ENCODE measurements around the gene RALGPS1.

Gene RALGPS1

DNA sequence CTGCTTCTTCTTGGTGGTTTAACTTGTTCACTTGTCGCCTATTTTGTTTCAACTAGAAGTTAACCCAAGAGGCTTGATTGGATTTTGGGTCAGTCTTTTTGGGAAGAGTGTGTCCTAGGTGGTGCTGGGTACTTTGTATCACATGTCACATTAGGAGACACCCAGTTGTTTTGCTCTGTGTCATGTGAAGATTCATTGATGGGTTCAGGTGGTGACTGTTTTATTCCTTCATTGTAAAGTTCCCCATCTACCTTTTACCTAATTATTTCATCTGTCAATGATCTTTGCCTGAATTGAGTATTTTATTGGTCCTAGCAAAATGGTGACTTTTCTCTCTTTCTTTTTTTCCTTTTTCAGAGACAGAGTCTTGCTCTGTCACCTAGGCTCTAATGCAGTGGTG, 69.2 kb downstream of the RALGPS1 start:
- in situ Hi-C loops (cut with MboI; ENCODE audit: low sequenced_read_pairs), result no loop called here

DNA sequence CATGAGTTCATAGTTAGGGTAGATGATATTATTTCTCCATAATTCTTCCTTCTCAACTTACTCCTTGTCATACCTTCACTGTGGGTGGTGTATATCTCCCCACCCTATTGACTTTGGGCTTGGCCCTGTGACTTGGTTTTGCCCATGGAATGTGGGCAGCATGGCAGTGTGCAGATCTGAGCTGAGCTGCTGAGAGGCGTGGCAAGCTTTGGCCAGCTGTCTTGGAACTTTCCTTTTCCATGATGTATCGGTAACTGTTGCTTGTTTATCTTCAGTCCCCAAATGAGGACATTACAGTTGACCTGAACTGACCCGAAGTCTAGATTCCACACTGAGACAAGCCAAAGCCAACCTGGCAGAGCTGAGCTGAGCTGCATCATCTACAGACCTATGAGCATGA, 70.4 kb downstream of the RALGPS1 start:
- in situ Hi-C loops (cut with MboI; ENCODE audit: low sequenced_read_pairs), result no loop called here

DNA sequence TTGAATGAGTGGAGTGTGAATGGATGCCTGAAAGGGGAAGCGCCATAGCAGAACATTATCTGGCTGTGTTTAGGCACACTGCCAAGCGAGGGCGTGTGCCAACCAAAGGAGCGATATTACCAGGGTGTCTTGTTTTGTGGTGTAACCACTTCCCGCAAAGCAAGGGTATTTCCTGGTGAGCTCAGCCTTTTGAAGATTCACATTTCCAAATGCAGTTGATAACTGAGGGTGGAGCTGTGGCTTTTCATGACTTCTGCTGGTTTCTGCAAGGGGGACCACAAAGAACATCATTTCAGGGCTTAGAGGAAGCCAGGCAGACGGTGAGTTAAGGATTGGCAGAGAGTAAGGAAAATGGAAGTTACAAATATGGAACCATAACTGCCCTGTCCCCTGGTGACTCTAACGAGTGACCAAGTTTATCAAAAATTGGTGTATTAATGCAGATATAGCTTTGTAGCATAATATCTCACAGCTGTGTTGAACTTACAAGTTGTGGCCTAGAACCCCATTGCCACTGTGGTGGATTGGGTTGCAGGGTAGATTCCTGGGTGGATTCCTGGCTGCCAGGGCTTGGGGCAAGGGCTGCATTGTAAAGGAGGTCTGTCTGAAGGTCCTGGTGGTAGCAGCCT, 71.4 kb downstream of the RALGPS1 start:
- in situ Hi-C loops (cut with MboI; ENCODE audit: low sequenced_read_pairs), result no loop called here

DNA sequence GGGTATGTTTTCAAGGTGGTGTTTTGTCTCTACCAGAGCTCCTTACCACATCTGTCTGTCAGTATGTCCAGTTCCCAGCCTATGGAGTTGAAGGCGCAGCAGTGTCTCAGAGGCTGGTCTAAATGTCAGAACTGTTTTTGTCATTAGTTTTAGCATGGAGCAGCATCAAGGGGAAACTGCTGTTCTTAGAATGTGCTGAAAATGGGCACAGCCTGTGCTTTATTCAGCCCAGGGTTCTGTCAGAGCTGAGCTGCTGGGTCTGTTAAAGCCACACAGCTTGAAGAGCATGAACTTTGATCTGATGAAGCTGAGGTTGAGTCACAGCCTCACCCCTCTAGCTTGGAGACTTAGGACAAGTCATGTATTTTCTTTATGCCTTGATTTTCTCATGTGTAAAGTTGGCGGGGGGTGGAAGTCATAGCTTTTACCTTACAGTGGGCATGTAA, 71.9 kb downstream of the RALGPS1 start:
- in situ Hi-C loops (cut with MboI; ENCODE audit: low sequenced_read_pairs), result no loop called here

DNA sequence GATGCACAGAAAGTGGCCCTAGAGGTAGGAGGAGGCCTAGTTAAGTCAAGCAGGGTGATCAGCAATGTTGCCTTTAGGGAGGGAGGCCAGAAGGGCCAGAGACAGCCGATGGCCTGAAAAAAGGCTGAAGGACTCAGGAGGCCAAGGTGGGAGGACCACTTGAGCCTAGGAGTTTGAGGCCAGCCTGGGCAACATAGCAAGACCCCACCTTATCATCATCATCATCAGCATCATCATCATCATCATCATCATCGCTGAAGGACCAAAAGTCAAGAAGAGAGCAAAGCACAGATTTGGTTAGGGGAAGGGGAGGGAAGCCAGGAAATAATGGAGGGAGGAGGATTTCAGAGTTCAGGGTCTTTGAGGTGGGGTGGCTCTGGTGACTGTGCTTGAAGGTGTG, 74.3 kb downstream of the RALGPS1 start:
- in situ Hi-C loops (cut with MboI; ENCODE audit: low sequenced_read_pairs), result no loop called here

DNA sequence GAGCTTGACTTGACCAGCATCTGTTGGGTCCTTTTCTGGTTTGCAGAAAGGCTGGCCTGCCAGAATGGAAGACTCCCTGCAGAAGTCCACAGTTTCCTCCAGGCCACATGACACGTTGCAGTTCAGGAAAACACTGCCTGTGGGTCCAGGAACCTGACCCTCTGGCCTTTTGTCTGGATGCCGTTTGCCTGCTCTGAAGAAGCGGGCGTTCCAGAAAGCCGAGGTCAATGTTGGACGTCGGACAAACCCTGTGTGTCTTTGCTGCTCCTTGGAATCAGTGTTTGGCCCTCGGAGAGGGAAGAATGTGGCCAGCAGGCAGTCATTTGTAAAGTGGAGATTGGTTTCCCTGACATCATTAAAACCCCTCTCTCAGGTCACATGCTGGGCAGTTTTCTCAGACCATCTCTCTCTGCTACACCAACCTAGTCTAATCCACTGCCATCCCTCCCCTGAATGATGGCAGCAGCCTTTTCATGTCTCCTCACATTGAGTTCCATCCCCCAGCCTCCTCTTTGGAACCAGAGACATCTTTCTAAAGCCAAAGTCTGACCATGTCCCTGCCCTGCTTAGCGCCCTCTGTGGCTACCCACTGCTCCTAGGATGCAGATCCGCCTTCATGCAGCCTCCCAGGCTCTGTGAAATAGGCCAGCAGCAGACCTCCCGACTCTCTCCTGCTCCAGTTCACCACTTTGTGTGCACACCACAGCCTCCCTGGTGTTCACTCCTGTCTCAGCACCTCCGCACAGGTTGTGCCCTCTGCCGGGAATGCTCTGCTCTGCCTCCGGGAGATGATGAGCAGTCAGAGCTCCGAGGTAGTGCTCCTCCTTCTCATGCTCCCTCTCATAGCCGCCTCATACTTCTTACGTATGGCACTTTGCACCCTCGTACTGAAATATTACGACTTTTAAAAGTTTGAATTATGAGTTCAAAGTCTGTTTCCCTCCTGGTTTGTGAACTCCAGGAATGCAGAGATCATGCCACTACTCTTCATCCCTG, 75.6 kb downstream of the RALGPS1 start:
- in situ Hi-C loops (cut with MboI; ENCODE audit: low sequenced_read_pairs), result no loop called here

DNA sequence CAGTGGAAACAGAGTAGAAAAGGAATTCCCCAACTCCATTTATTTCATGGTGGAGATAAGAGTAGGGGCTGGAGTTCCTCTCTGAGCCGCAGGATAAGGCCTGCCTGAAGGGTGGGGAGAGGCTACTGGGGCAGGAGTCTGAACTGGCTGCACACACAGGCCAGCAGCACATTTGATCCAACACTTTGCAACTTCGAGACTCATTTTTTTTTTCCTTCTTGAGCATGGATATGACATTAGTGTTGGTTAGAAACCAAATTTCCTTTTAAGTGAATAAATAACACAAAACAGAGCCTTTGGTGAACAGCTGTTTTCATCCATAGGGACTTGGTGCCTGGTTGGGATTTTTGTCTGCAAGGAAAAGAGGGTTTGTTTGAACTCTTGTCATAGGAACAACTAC, 76.6 kb downstream of the RALGPS1 start:
- in situ Hi-C loops (cut with MboI; ENCODE audit: low sequenced_read_pairs), result no loop called here

DNA sequence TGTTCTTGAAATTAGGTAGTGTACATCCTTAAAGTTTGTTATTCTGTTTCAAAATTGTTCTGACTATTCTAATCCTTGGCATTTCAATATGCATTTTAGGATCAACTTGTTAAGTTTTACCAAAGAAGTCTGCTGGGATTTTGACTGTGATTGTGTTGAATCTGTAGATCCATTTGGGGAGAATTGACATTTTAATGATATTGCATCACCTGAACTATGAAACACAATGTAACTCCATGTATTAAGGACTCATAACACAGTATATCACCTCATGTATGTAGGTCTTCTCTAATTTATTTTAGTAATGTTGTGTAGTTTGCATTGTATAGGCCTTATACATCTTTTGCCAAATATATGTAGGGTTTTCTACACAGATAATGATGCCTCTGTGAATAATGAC, 77.8 kb downstream of the RALGPS1 start:
- in situ Hi-C loops (cut with MboI; ENCODE audit: low sequenced_read_pairs), result no loop called here

DNA sequence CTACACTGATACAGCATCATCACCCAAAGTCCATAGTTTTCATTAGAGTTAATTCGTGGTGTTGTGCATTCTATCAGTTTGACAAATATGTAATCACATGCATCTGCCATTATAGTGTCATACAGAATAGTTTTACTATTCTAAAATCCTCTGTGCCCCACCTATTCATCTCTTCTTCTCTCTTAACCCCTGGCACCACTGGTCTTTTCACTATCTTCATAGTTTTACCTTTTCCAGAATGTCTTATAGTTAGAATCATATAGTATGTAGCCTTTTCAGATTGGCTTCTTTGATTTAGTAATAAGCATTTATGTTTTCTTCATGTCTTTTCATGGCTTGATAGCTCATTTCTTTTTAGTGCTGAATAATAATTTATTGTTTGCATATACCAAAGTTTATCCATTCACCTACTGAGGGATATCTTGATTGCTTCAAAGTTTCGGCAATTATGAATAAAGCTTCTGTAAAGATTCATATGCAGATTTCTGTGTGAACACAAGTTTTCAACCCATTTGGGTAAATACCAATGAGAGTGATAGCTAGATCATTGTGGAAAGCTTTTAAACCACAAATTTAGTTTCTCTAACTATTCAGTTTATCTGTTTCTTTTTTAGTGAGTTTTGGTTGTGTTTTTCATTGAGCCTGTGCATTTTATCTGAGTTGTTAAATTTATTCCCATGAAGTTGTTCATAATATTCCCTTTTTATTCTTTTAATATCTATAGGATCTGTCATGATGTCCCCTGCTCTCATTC, 84.9 kb downstream of the RALGPS1 start:
- in situ Hi-C loops (cut with MboI; ENCODE audit: low sequenced_read_pairs), result no loop called here

DNA sequence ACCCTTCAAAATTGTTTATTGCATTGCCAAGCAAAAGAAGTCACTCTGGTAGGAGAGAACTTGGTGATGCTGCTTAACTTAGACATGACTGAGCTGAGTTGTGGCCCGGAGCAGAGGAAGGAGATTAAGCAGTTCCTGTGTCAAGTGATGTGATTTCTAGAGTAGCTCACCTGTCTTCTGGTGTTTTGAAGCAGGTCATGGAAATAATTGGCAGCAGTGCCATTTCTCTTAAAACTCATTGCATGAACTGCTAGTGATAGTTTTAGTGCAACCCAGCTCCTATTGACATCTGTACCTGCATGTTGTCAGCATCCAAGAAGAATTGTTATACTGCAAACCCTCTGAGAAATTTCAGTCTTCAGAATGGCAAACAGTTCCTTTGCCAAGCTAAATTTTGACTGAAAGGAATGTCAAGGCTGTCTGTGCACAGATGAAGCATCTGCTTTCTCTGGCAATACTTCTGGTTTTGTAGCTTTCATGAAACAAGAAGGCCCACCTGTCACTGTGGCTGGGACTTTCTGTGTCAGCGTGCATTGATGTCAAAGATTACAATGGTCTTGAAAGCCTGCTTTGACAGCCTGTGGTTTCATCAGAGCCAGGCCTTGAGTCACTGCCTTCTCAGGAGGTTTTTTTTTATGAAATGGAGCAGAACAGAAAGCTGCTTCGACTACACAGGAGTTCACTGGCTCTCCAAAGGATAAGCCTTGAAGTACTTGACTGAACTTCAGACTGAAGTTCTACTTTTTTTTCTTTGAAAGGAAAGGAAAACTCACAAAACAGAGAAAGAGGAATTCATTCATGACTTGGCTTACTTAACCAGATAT, 90.6 kb downstream of the RALGPS1 start:
- in situ Hi-C loops (cut with MboI; ENCODE audit: low sequenced_read_pairs), result no loop called here

DNA sequence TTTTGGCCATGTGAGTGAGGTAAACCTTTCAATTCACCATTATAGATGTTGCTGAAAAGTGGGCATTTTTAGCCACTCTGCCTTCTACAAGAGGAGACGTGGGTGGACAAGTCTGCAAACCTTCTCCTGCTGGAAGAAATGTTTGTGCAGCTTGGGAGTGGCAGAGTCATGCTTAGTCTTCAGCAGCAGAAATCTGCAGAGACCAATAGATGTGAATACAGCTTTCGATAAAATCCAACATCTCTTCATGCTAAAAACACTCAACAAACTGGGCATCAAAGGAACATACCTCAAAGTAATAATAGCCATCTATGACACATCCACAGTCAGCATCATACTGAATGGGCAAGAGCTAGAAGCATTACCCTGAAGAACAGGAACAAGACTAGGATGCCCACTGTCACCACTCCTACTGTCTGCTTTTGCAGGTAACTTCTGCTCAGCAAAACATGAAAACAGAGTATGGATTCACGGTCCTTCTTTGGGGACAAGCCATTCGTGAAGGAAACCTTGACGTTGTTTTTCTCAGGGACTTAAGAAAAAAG, 91.3 kb downstream of the RALGPS1 start:
- in situ Hi-C loops (cut with MboI; ENCODE audit: low sequenced_read_pairs), result no loop called here

DNA sequence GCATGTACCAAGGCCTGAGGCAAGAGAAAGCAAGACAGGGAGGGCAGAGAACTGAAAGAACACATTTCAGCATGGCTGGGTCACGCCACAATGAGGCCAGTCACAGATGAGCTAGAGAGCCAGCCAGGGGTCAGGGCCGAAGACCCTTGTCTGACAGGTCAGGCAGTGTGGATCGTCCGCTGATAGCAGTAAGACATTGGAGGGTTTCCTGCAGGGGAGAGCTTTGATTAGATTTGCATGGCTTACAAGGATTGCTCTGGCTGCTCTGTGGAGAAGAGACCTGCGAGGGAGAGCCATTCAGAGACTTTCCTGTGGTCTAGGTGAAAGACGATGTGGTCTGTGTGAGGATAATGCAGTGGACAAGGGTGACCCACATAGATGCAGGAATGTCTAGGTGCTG, 93.1 kb downstream of the RALGPS1 start:
- in situ Hi-C loops (cut with MboI; ENCODE audit: low sequenced_read_pairs), result no loop called here

DNA sequence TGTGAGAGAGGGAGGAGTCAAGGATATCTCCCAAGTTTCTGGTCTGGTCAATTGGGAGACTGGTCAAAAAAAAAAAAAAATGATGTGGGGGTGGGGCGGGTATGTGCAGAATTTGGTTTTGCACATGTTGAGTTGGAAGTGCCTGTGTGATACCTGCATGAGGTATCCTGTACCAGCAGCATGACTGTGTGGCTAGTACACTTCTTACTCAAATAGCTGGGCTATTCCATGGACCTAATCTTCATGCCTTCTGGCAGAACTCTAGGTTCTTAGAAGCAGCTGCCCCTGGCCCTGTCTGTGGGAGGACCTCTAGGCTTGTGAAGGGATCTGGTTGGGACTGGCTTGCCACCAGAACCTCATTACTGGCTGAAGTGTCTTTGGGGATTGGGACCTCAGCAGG, 93.5 kb downstream of the RALGPS1 start:
- in situ Hi-C loops (cut with MboI; ENCODE audit: low sequenced_read_pairs), result no loop called here

DNA sequence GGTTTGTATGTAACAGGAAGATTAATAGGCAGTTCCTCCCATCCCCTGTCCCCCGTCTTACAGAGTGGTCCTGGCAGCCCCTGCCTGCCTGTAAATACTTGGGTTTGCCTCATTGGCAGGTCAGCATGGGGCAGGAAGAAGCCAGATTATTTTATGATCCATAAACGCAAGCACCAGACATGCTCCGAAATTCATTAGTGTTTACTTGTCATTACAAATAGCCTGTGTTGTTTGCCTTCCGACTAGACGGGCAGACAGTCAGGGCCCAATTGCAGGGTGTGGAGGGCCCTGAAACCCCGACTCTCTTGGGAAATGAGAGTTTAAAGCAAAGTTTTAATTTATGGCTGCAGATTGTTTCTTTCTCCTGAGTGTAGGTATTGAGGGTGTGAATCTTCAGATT, 97.2 kb downstream of the RALGPS1 start:
- in situ Hi-C loops (cut with MboI; ENCODE audit: low sequenced_read_pairs), result no loop called here

DNA sequence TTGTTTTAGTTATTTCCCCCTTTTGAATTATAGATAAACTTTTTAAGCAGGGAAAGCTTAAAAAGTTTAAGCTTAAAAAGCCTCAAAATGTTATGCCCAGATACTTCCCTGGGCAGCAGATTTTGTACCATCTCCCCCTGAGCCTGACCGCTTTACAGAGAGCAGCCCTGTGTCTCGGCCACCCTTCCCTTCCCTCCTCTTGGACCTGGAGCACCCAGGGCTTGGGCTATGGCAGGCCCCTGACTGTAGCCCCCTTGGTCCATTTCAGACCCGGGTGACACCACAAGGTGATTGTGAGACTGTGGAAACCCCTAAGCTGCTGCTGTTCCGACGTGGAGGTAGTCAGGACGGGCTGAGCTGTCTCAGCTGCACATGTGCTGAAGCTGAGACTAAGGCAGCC, 97.7 kb downstream of the RALGPS1 start:
- in situ Hi-C loops (cut with MboI; ENCODE audit: low sequenced_read_pairs), result no loop called here

DNA sequence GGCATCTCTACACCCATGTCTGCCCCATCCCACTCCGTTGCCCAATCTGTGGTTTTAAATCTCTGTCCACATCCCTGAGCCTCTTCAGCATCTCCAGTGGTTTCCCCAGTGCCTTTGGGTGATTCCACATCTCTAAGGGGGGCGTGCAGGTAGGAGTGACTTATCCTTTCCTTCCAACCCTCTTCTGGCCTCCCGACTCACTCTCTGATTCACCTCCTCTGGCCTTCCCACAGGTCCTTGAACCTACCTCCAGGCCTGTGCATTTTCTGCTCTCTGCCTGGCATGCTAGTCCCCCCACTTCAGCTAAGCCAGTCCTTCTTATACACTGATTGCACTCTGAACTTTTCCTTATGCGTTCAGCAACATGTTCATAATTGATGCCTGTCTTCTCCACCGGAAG, 99.0 kb downstream of the RALGPS1 start:
- in situ Hi-C loops (cut with MboI; ENCODE audit: low sequenced_read_pairs), result no loop called here

DNA sequence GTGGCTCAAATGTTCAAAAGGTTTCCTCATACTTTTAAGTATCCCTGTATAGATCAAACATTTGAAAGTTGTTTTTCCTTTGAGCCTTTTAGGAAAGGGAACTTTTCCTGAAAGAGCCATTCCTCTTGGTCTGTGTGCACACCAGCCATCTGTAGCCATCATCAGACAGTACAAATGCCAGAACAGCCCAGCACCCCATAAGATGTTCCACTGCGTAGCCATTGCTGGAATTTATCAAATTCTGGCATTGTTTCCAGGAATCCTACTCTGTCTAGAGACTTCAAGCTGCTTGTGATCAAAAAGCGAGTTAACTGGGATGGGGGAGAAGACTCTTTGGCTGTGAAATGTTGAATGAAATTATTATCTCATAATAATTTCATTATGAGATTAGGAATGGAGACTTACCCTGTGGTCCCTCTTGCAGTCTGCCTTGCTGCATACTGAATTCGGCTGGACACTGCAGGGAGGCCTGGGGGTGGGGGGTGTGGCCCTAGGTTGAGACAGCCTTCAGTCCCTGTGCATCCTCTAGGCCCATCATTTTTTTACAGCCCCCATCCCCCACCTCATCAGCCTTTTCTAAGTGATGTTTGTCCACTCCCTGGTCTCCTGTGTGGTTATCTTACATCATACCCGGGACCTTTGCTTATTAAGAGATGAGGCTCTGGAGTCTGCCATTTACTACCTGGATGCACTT, 99.8 kb downstream of the RALGPS1 start:
- in situ Hi-C loops (cut with MboI; ENCODE audit: low sequenced_read_pairs), result no loop called here

DNA sequence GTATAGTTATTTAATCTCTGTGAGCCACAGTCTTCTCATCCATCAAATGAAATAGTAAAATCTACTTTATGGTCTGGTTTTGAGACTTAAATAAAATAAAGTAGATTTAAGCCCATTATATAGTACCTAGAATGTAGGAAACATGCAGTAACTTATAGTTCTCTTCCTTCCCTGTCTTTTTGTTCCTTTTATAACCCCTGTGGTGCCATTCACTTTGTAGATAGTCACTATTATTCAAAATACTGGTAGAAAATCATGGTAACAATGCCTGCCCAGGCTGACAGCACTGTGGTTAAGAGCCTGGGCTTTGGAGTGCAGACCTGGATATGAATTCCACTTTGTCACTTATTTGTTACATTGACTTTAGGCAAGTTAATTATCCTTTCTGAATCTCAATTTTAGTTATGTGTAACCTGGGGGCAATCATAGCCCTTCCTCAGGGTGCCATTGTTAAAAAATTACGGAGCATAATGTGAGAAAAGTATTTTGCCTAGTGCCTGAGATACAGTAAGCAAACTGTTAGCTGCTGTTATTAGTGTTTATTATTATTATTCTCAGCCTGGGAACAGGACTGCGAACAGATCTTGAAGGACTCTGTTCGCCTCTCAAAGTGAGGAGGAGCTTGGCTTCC, 100.4 kb downstream of the RALGPS1 start:
- in situ Hi-C loops (cut with MboI; ENCODE audit: low sequenced_read_pairs), result no loop called here

DNA sequence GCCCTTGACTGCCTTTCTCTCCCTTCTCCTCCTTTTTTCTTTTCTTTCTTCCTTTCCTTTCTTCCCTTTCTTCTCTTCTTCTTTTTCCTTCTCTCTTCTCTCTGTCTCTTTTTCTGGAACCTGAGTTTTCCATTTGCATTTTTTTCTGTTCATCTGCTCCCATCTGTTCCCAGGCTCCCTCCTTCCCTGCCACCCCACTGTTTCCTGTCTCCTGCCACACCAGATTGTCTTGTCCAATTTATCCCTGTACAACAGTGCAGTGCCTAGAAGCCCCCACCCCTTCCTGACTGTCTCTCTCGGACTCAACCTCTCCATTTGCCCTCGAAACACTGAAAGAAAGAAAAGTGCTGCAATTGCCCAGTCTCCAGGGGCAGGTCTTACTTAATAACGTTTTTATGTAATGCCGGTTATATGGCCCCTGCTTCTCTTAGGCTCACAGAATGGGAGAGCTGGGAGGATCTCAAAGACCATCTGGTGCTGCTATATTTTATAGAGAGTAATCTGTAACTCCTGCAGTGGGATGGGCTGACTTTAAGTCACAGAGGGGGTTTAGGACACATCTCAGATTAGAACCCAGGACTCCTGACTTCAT, 101.4 kb downstream of the RALGPS1 start:
- in situ Hi-C loops (cut with MboI; ENCODE audit: low sequenced_read_pairs), result no loop called here

Data from HL-60/S4 treated with retinoic acid at 250 ng/mL for 4 days and 3 days (cell line).